Activated CD4-positive, alpha-beta T cell treated with anti-CD3 and anti-CD28 coated beads, Interleukin-2, Interleukin-4, amounts not matched to agents 100 ng/mL and 50 ng/mL, durations not matched to agents 16 hours and 8 hours (primary cell): ENCODE measurements around the gene COA3.

ENCODE experiments used
- DNase-seq: peaks from one replicate; pipeline ENCODE4 v3.0.0-alpha.2; 2020; ENCODE audit warnings: low spot score

The COA3 gene

GRCh38 chr17:42817866-42818265 is 19.4 kb upstream of the COA3 start:
- DNase-seq = no peak

GRCh38 chr17:42814633-42815399 is 16.3 kb upstream of the COA3 start:
- no peak for DNase-seq

GRCh38 chr17:42809250-42809649 is 10.7 kb upstream of the COA3 start:
- no peak for DNase-seq

DNA sequence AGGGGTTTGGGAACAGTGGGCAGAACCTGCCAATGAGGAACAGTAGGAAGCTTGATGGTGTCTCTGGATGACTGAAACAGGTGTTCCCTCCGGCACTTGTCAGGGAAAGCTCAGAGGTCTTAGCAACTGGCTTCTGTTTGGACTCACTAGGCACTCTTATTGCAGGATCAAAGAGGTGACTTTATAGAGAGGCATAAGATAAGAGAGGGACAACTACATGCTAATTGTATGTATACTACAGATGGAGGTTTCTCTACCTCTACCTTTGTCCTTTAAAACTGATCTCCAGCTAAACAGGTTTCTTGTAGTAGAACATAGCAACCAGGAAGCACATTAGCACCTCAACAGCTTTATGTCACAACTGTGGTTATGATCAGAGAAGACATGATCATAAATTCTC is 7.7 kb upstream of the COA3 start:
- no peak for DNase-seq

- DNase-seq = no peak
Observed at GRCh38 chr17:42804918-42805367, 6.4 kb upstream of the COA3 start.

DNA sequence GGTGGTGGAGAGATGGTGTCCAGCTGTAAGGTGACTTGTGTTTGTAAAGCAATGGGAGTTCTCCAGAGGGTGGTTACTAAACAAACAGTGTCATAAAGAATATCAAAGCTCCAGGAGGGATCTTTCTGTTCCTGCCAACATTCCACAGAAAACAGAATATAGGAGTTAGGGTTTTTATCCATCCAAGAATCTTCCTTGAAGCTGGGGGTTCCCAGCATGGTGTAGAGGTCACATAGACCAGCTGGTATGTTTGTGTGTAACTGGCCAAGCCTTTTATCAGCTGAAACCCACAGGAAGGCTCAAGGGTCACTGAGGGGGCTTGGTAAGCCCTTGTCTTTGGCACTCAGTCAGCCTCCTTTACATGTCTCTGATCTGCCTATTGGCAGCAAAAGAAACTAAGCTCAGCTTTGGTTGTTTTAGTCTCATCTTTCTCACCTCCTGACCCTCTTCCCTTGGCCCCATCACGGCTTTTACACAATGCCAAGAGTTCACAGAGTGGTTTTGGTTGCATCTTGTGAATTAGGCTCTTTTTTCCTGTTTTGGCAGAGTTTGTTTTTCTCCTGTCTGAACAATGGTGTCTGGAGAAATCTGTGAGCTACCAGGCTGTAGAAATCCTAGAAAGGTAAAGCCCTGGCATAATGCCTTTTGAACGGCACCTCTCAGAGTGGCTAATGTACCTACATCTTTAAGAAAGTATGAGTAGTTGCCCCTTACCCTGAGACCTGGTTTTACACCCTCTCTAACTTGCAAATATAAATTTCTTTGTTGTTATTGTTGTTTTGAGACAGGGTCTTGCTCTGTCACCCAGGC is 4.8 kb upstream of the COA3 start:
- no peak for DNase-seq

DNA sequence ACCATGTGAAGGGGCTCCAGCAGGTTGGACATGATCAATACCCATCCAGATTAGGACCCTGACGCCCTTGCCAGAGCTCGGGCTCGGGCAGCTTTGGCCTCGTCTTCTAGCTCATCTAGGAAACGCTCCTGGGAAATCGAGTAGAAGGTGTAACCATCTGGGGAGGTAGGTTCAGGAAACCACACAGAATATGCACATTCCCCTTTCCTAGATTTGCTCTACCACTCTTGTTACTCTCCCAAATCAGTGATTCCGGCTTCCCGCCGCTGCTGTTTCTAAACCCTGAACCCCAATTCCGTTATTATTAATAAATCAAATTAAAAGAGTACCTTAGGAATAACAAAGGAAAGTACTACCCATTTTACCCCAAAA is 507 bp downstream of the COA3 start:
- no peak for DNase-seq

- DNase-seq = no peak
Observed at GRCh38 chr17:42797067-42798007, 1.2 kb downstream of the COA3 start.

- no peak for DNase-seq
Observed at GRCh38 chr17:42796066-42796758, 2.3 kb downstream of the COA3 start.

DNA sequence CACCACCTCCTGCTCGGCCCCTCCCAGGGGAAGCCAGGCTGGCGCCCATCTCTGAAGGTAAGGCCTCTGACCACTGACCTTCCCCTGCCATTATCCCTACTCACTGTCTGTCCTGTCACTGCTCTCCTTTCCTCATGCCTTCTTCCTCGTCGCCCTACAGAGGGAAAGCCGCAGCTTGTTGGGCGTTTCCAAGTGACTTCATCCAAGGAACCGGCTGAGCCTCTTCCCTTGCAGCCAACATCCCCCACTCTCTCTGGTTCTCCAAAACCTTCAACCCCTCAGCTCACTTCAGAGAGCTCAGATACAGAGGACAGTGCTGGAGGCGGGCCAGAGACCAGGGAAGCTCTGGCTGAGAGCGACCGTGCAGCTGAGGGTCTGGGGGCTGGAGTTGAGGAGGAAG is 3.0 kb downstream of the COA3 start:
- DNase-seq = no peak

- no peak for DNase-seq
Observed at GRCh38 chr17:42795061-42795460, 3.4 kb downstream of the COA3 start.

GRCh38 chr17:42792545-42792944 is 6.0 kb downstream of the COA3 start:
- no peak for DNase-seq

GRCh38 chr17:42791948-42792347 is 6.6 kb downstream of the COA3 start:
- DNase-seq = no peak

- no peak for DNase-seq
Observed at GRCh38 chr17:42787266-42787665, 11.2 kb downstream of the COA3 start.

DNA sequence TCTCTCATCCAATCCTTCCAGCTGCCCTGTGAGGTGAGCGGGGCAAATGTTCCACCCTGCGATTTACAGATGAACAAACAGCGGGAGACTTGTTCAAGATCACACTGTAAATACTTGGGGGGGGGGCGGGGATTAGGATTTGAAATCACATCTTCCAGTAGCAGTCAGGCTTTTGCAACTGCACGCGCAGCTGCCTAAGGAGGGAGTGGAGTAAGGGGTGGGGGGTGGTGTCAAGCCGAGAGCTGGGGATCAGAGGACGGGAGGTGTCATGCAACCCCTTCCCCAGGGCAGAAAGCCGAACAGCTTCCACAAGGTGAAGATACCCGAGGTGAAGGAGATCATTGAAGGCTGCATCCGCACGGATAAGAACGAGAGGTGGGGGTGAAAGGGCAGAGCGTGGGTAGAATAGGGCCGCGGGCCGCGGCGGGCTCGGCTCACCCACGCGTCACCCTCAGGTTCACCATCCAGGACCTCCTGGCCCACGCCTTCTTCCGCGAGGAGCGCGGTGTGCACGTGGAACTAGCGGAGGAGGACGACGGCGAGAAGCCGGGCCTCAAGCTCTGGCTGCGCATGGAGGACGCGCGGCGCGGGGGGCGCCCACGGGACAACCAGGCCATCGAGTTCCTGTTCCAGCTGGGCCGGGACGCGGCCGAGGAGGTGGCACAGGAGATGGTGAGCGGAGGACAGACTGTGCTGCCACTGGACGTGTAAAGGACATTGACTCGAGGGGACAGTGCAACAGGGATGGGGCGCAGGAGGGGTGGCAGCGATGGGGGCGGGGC is 13.5 kb downstream of the COA3 start:
- no peak for DNase-seq

GRCh38 chr17:42784409-42784808 is 14.1 kb downstream of the COA3 start:
- DNase-seq = no peak

GRCh38 chr17:42783791-42784138 is 14.7 kb downstream of the COA3 start:
- DNase-seq = no peak

DNA sequence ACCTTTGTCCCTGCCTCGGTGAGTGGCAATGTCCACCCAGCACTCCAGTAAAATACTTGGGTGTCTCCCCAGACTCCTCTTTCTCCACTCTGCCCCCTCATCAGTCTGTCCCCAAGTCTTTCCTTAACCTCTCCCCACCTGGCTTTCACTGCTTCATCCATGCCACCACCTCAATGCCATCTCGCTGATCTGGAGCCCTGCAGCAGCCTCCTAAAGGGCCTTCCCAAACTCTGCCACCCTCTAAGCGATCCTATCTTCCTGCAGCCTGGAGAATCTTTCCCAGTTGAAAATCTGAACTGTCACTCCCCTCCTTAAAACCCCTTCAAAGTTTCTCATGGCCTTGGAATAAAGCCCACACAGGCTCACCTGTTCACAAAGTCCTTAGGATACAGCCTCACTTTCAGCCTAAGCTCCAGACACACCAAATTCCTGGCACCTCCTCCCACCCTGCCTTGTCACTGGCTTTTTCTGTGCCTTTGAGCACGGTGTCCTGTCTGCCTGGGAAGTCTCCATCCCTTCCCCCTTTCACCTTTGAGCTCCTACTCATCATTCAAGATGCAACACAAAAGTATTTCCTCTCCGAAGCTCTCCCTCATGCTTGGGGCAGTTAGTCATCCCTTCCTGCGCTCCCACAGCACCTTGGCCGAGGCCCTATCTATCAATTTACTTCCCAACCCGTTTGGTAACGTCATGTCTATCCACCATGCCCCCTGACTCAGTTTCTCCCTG is 15.3 kb downstream of the COA3 start:
- no peak for DNase-seq

DNA sequence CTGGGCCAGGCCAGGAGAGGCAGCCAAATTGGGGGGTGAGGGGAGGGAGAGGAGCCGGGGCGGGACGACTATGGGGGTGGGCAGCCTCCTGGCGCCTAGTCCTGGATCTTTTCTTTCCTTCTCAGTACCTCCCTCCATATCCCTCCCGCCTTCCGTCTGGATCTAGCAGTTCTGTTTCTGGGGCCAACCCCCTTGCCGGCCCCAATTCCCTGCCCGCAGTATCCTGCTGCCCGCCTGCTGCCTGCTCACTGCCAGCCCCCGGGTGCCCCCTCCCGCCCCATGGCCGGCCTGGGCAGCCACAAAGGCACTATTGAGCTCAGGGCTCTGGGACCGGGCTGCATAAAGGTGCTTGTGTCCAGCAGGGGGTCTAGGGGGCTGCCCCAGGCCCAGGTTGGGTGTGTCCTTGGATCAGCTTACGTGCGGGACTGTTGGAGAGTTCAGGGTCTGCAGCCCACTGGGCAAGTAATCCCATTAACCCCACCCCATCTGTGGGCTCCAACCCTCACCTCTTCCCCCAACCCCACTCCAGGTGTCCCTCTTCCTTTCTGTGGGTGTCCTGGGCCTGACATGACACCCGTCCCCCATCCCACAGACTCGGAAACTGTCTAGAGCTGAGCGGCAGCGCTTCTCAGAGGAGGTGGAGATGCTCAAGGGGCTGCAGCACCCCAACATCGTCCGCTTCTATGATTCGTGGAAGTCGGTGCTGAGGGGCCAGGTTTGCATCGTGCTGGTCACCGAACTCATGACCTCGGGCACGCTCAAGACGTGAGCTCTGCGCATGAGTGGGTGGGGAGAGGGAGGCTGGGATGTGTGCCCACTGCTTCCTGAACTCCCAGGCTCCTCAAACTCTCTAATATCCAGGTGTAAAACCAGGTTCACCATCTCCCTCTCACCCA is 16.1 kb downstream of the COA3 start:
- no peak for DNase-seq
